Panc1 (cell line): Measurements from ENCODE around the gene GLI3. TPM values are rescaled to one million over a fixed set of nuclear protein-coding genes. Genes with fewer than 3 reads are reported as not detected.

Source experiments
- ATAC-seq: fragments of 200-7000 bp; cut with Tn5 transposase; 2 replicates; pipeline ENCODE4 v1.9.1; 2020; ENCODE audit warnings: mild to moderate bottlenecking, moderate library complexity
- BruUV-seq: library from RNA; stranded (reverse); fragments of 400-500 nt; replicated peaks from 2 replicates; lab custom pipeline; 2021; lab: Mats Ljungman, UMichigan
- CTCF ChIA-PET: fragments of 300-600 bp; sonication (Branson Sonifier 250); formaldehyde crosslinking; loops from one replicate; lab custom pipeline; 2022; ENCODE audit warnings: antibody characterized with exemption; lab: Charles Lee
- POLR2A ChIA-PET: fragments of 300-600 bp; sonication (Branson Sonifier 250); formaldehyde crosslinking; loops from one replicate; lab custom pipeline; 2022; ENCODE audit warnings: antibody characterized with exemption; lab: Charles Lee
- DNase-seq: peaks from one replicate; pipeline ENCODE4 v3.0.0-alpha.2; 2010; ENCODE audit warnings: low read depth, low spot score
- H3K27ac ChIP-seq: 2 replicates; pipeline ENCODE4 v1.5.1; 2011; ENCODE audit warnings: mild to moderate bottlenecking, low read length, inconsistent platforms
- H3K27me3 ChIP-seq: fragments of 200-500 bp; sonication (Bioruptor generic); 2 replicates; pipeline ENCODE4 v1.6.0; 2014; ENCODE audit warnings: low read length, inconsistent platforms; ENCODE audit not compliant: control insufficient read depth, insufficient read depth
- H3K36me3 ChIP-seq: fragments of 200-500 bp; sonication (Bioruptor generic); 2 replicates; pipeline ENCODE4 v1.5.1; 2014; ENCODE audit warnings: inconsistent platforms, mild to moderate bottlenecking, low read length, moderate library complexity; ENCODE audit not compliant: control insufficient read depth, insufficient read depth
- H3K4me1 ChIP-seq: 2 replicates; pipeline ENCODE4 v1.5.1; 2011; ENCODE audit warnings: inconsistent platforms, mild to moderate bottlenecking, low read length, moderate library complexity; ENCODE audit not compliant: control insufficient read depth, insufficient read depth
- H3K4me3 ChIP-seq, 2 experiments: 2 replicates each; pipeline ENCODE4 v1.5.1; 2011 to 2012; ENCODE audit warnings: low read depth in 2 of 2, low read length in 2 of 2, mild to moderate bottlenecking in 2 of 2, inconsistent platforms in 1 of 2, moderate library complexity in 1 of 2
- H3K9me3 ChIP-seq: fragments of 200-500 bp; sonication (Bioruptor generic); 2 replicates; pipeline ENCODE4 v1.5.1; 2014; ENCODE audit warnings: low read depth, mild to moderate bottlenecking, inconsistent platforms, low read length, moderate library complexity; ENCODE audit not compliant: control insufficient read depth, insufficient read depth
- POLR2AphosphoS5 ChIP-seq: IDR thresholded peaks from 2 replicates; pipeline ENCODE4 v1.6.1; 2012; ENCODE audit warnings: mild to moderate bottlenecking, low read depth, low read length, moderate library complexity
- REST ChIP-seq, 2 experiments: IDR thresholded peaks; 2 replicates each; pipeline ENCODE4 v1.6.1; 2011 to 2012; ENCODE audit warnings: low read depth in 2 of 2, control low read depth in 1 of 2, low read length in 1 of 2, mild to moderate bottlenecking in 1 of 2, moderate library complexity in 1 of 2; ENCODE audit not compliant: insufficient read depth in 1 of 2
- SIN3A ChIP-seq: IDR thresholded peaks from 2 replicates; pipeline ENCODE4 v1.6.1; 2012; ENCODE audit warnings: low read depth, mild to moderate bottlenecking, low read length, moderate library complexity, borderline replicate concordance; ENCODE audit not compliant: insufficient read depth
- TCF7L2 ChIP-seq: IDR thresholded peaks from 2 replicates; pipeline ENCODE4 v1.6.1; 2011; ENCODE audit warnings: mild to moderate bottlenecking, low read depth, low read length, inconsistent platforms
- in situ Hi-C: cut with HindIII; loops from 2 replicates; pipeline ENCODE4 v1.10.0; 2016; ENCODE audit warnings: low sequenced_read_pairs, low pct_unique_long_range_greater_than_20kb
- intact Hi-C: fragments of 100-400 bp; cut with micrococcal nuclease; formaldehyde crosslinking; loops from one replicate; pipeline ENCODE4 v1.10.0; 2022; ENCODE audit not compliant: unreplicated experiment
- total RNA-seq: library from RNA; stranded (reverse); gene quantifications from one replicate; pipeline ENCODE4 v1.2.1, GENCODE V29; 2021; ENCODE audit not compliant: unreplicated experiment
- TF ChIP-seq, protein P1 (sequence below): fragments of 450-650 bp; IDR thresholded peaks from 2 replicates; pipeline ENCODE4 v1.5.1; 2017; ENCODE audit warnings: mild to moderate bottlenecking

The GLI3 gene
- total RNA-seq, 1 experiment from 2014 or later, result 3.7 TPM

- ChIA-PET POLR2A (no interaction called here), CTCF (no interaction called here)
- TF ChIP-seq, protein P1, sequence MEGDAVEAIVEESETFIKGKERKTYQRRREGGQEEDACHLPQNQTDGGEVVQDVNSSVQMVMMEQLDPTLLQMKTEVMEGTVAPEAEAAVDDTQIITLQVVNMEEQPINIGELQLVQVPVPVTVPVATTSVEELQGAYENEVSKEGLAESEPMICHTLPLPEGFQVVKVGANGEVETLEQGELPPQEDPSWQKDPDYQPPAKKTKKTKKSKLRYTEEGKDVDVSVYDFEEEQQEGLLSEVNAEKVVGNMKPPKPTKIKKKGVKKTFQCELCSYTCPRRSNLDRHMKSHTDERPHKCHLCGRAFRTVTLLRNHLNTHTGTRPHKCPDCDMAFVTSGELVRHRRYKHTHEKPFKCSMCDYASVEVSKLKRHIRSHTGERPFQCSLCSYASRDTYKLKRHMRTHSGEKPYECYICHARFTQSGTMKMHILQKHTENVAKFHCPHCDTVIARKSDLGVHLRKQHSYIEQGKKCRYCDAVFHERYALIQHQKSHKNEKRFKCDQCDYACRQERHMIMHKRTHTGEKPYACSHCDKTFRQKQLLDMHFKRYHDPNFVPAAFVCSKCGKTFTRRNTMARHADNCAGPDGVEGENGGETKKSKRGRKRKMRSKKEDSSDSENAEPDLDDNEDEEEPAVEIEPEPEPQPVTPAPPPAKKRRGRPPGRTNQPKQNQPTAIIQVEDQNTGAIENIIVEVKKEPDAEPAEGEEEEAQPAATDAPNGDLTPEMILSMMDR, result peak; percentile 9; the same call in 1 of the 2 replicates
- TF ChIP-seq TCF7L2 (no peak), REST (IDR thresholded peaks at IDR 0.05; ENCODE audit: insufficient read depth in 1 of 2, low read depth in 2 of 2, low read length in 1 of 2) (no peak), POLR2AphosphoS5 (no peak), SIN3A (no peak)
- ATAC-seq (no peak; the same call in 1 of the 2 replicates), DNase-seq (no peak)
- Histone ChIP-seq H3K9me3 (no peaks in the 10 kb centered on the region), H3K27ac (no peak overlapping the region), H3K4me3 (no peak overlapping the region), H3K27me3 (no peaks in the 10 kb centered on the region), H3K36me3 (no peaks in the 10 kb centered on the region), H3K4me1 (no peaks in the 10 kb centered on the region)
- BruUV-seq, result no TSS peak
- intact Hi-C loops (loop anchor here (10.0 kb wide), 1 partner anchor 562 kb away; no protein-coding TSS in a partner anchor), in situ Hi-C loops (no loop called here)
Observed at GRCh38 chr7:42272793-42273665, 36.0 kb upstream of the GLI3 start.

DNA sequence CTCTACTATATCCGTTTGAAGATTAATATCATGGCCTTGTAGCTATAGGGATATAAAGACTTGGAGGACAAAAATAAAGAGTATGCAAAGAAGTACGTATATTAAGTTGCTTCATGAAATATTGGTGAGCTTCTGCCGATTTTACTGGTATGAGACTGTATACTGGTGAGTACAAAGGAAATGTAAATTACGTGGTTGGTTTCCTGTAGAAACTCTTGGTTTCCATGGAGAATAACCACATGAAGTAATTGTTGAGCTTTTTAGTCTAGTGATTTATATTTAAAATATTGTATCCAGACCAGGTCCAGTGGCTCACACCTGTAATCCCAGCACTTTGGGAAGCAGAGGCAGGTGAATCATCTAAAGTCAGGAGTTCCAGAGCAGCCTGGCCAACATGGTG lies 32.2 kb upstream of the GLI3 start:
- ChIA-PET CTCF (no interaction called here), POLR2A (no interaction called here)
- no TSS peak for BruUV-seq
- intact Hi-C loops (no loop called here), in situ Hi-C loops (no loop called here)
- DNase-seq (no peak), ATAC-seq (no peak)
- Histone ChIP-seq H3K27ac (no peak overlapping the region), H3K4me1 (no peaks in the 10 kb centered on the region), H3K27me3 (no peaks in the 10 kb centered on the region), H3K4me3 (no peak overlapping the region), H3K36me3 (no peaks in the 10 kb centered on the region), H3K9me3 (no peaks in the 10 kb centered on the region)
- TF ChIP-seq, protein P1, result no peak
- no peak for TF ChIP-seq REST (IDR thresholded peaks at IDR 0.05; ENCODE audit: insufficient read depth in 1 of 2, low read depth in 2 of 2, low read length in 1 of 2)
- no peak for TF ChIP-seq SIN3A
- no peak for TF ChIP-seq POLR2AphosphoS5
- TF ChIP-seq TCF7L2, result no peak
